Astrocyte (in vitro differentiated cells and primary cell): ENCODE measurements around the gene PARVB.

ENCODE experiments used
- EZH2 ChIP-seq: IDR thresholded peaks from 2 replicates; pipeline ENCODE4 v1.6.1; 2012; ENCODE audit warnings: mild to moderate bottlenecking, low read length, inconsistent platforms; ENCODE audit not compliant: insufficient read depth
- TF ChIP-seq, protein P1 (sequence below): IDR thresholded peaks from 2 replicates; pipeline ENCODE4 v1.5.1; 2011; ENCODE audit warnings: low read depth, mild to moderate bottlenecking, inconsistent platforms, low read length, moderate library complexity; ENCODE audit not compliant: insufficient read depth

DNA sequence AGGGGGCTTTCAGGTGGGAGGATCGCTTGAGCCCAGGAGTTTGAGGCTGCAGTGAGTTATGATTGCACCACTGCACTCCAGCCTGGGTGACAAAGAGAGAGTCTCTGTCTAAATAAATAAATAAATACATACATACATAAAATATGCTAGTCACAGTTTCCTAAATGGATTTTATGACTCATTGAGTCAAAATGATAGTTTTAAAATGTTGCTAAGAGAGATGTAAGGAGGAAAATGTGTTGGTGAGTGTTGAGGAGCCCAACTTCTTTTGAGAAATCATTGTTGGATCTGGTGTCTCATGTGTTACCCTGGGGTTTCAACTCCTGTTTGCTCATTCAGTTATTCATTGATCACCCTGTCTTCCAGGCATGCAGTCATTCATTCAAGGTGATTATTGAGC, 21.0 kb downstream of the PARVB start:
- TF ChIP-seq, protein P1, sequence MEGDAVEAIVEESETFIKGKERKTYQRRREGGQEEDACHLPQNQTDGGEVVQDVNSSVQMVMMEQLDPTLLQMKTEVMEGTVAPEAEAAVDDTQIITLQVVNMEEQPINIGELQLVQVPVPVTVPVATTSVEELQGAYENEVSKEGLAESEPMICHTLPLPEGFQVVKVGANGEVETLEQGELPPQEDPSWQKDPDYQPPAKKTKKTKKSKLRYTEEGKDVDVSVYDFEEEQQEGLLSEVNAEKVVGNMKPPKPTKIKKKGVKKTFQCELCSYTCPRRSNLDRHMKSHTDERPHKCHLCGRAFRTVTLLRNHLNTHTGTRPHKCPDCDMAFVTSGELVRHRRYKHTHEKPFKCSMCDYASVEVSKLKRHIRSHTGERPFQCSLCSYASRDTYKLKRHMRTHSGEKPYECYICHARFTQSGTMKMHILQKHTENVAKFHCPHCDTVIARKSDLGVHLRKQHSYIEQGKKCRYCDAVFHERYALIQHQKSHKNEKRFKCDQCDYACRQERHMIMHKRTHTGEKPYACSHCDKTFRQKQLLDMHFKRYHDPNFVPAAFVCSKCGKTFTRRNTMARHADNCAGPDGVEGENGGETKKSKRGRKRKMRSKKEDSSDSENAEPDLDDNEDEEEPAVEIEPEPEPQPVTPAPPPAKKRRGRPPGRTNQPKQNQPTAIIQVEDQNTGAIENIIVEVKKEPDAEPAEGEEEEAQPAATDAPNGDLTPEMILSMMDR, result no peak
- no peak for TF ChIP-seq EZH2
